GM19238 (cell line): ENCODE results near the gene MYT1.

Experiments used
- DNase-seq: peaks from one replicate; pipeline ENCODE4 v3.0.0; 2011; ENCODE audit warnings: low spot score; ENCODE audit not compliant: insufficient read length

Gene MYT1

DNA sequence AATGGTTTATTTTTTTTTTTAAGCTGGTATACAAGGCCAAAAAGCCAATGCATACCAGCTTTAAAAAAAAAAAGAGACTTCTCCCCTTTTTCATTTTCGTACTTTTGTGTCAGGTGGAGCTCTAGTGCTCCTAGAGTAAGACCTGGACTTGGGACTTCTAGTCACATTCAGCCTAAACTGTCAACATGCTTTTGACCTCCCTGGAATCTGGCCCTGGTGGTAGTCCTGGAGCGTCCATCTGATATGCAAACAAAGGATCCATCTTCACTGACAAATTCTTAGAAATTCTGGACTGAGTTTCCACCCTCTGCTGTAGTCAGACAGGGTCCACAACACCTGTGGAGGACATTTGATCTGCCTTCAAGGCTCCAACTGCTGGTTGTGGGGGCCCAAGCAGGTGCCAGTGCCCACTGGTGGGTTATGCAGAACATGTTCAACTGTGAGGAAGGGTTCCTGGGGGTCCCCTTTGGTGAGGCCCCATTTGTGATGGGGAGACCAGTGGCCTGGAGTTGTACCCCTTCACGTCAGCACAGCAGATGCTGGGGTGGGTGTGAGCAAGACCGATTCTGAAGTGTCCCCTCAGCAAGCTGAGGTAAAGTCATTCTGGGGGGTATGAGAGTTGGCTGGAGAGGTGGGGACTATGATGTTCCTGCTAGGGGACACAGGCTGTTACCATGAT is 78.7 kb downstream of the MYT1 start:
- no peak for DNase-seq

GRCh38 chr20:64244281-64244805 is 80.1 kb downstream of the MYT1 start:
- DNase-seq: no peak

DNA sequence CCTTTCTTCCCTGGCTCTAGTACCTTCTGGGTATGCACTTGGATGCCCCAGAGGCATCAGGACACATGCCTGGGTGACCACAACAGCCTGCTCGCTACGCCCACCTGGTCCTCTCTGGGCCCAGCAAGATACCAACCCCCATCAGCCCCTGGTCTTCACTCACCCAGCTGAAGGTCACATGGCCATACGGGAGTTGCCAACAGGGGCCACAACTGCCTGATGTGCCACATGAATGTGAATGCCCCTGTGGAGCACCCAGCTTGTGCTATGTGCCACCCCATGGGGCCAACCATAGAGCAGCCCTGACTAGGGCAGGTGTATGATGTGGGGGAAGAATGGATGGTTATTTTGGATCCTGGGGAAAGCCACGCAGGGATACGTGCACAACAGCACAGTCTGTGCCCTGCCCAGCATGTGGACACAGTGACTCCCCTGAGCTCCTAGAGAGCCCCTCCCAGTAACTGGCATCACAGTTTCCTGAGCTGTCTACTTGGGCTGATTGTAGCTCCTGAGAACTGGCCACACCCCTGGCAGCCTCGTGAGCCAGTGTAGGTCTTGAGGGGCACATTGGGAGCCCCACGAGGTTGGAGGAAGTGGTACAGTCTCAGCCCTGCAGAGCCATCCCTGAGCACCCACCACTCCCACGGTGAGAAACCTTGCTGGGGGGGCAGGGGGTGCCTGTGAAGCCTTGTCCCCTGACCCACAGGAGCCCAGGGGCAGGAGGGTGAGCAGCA is 80.8 kb downstream of the MYT1 start:
- DNase-seq: no peak

- no peak for DNase-seq
Observed at GRCh38 chr20:64245746-64246595, 81.7 kb downstream of the MYT1 start.

DNA sequence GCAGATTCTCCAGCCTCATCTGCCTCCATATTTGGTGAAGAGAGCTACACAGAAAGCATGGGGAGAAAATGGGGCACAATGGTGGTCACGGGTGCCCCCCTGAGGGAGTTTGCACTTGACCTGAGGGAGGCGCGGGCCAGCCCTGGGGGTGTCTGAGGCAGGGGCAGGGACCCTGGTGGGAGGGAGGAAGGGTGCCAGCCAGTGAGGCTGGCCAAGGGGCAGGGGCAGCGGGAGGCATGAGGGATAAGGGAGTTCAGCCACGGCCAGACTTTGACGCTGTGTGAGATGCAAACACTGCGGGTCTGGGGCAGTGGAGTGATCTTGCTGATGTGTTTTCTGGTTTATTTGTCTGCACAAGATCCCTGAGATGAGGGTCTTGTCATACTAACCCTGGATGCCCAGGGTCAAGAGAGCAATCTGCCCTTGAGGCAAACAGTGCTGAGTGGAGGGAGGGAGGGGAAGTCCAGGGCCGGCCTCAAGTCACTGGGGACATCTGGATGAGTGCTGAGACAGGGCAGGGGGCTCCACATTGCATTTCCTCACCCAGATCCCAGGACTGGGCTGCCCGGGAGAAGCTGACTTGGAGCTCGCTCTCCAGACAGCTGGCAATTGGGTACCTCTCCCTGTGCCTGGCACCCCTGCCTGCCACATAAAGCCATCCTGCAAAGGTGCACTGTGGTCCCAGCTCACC is 82.5 kb downstream of the MYT1 start:
- DNase-seq: no peak

GRCh38 chr20:64247307-64247618 is 83.0 kb downstream of the MYT1 start:
- DNase-seq: no peak

- no peak for DNase-seq
Observed at GRCh38 chr20:64247970-64248841, 84.0 kb downstream of the MYT1 start.

GRCh38 chr20:64250027-64250426 is 85.8 kb downstream of the MYT1 start:
- no peak for DNase-seq

DNA sequence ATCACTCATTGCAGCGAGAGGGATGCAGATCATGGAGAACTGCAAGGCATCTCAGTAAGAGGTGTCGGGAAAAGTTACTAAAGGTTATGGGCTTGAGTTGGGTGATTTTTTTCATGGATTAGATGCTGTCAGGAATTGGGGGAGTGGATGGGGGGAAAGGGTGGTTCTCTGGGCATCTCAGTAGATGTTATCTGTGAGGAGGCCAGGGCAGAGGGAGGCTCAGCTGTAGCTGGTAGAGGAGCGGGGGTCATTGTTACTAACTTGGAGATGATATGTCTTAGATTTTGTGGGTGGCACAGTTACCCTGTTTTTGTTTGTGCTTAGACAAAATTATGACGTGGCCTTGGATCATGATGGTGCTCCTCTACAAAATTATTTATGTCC is 88.7 kb downstream of the MYT1 start:
- DNase-seq: no peak

DNA sequence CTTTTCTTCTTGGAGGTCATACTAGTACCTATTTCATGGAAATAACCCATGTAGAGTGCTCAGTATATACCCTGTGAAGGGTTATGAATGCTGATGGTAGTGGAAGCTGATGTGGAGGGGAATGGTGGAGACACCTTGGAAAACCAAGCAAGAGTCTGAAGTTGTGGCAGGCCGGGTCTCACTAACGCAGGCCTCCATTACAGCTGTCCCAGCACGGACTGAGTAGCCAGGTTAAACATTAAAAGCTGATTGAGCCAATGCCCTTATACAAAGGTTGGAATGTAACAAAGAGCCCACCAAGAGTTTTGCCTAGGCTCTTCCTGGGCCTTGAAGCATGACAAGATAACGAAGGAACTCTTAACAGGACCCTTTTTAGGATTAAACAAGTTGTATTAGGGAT is 89.2 kb downstream of the MYT1 start:
- DNase-seq: no peak

GRCh38 chr20:64254156-64254555 is 89.9 kb downstream of the MYT1 start:
- DNase-seq: no peak

DNA sequence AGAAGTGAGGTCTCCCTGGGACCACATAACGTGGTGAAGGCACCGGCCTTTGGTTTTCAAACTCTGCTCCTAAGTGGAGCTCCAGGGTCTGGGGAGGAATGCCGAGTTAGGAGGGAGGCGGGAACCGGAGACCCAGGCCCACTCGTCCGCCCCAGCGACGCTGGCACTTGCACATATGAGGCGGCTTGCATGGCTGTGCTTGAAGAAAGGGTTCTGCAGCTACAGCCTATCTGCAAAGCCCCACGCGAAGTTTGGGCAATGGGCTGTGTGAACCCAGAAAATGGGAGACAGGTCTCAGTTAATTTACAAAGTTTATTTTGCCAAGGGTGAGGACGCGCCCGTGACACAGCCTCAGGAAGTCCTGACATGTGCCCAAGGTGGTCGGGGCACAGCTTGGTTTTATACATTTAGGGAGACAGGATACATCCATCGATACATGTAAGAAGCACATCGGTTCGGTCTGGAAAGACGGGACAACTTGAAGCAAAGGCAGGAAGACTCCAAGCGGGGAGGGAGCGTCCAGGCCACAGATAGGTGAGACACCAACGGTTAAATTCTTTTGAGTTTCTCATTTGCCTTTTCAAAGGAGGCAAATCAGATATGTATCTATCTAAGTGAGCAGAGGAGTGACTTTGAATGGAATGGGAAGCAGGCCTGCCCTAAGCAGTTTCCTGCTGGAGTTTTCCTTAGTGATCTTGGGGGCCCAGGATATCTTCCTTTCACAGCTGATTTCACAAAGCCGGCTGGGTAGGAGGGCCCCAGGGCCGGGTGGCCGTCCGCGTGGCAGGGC is 90.5 kb downstream of the MYT1 start:
- no peak for DNase-seq

DNA sequence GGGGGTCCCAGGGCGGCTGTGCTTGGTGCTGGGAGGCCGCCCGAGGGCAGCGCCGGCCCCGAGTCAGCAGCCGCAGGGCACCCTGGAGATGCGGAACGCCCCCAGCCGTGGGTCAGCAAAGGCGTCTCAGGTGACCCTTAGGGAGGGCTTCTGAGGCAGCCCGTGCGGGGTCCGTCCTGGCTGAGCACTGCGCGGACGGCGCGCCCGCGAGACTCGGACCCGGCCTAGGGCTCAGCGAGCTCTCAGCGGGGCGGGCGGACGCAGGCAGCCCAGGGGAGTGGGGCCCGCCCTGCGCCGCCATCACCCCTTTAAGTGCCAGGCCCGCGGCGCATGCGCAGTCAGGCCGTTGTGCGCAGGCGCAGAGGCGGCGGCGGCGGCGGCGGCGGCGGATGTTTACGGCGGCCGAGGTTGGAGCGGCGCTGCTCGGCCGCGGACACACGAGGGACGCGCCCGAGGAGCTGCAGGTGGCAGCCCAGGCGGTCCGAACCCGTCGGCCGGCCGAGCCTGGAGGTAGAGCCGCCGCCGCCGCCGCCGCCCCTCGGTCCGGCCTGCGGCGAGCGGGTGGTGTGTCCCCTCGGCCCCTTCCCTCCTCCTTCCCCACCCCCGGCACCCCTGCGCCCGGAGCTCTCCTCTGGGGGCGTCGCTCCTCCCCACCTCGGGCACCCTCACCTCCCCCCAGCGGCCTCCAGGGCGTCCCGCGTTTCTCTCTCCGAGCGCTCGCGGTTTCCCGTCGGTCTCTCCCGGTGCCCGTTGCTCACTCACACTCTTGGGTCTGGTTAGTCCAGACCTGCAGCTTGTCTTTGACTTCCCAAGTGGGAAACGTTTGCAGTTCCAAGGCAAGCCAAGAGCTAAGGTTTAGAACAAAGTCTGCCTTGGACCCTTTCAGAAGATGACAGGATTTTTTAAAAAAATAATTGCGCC is 91.4 kb downstream of the MYT1 start, which contains the start of gene PCMTD2:
Gene PCMTD2, plus strand, starts transcription at position 388 of the 921 bp plus-strand sequence. CDS start 4,218 bp downstream, outside the sequence.
- peak; percentile 96 for DNase-seq

- no peak for DNase-seq
Observed at GRCh38 chr20:64256282-64256935, 92.2 kb downstream of the MYT1 start.

DNA sequence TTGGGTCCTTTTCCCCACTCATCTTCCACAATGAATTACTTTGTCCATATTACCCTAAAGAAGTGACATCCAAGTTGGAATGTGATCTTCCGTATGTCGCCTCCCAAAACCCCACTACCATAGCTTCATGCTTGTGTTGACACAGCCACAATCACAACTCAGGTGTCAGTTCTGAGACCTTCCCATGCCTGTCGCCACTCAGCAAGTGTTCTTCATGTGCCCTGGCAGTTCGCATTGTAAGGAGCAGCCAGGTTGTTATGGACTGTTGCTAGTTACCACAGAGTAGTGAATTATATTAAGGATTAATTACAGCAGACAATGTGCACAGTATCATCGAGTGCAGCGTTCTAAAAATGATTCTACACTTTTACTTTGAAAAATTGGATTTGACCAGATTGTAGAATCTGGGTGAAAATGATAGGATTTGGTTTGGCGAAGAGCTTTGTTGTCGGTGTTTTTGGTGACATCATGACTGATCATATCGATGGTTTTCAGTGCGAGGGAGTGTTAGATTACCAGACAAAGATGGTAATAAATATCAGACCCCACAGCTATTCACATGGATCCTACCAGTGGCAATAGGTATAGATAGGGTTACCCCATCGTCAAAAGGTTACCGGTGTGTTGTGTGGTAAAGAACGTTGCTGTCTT is 93.0 kb downstream of the MYT1 start:
- no peak for DNase-seq

DNA sequence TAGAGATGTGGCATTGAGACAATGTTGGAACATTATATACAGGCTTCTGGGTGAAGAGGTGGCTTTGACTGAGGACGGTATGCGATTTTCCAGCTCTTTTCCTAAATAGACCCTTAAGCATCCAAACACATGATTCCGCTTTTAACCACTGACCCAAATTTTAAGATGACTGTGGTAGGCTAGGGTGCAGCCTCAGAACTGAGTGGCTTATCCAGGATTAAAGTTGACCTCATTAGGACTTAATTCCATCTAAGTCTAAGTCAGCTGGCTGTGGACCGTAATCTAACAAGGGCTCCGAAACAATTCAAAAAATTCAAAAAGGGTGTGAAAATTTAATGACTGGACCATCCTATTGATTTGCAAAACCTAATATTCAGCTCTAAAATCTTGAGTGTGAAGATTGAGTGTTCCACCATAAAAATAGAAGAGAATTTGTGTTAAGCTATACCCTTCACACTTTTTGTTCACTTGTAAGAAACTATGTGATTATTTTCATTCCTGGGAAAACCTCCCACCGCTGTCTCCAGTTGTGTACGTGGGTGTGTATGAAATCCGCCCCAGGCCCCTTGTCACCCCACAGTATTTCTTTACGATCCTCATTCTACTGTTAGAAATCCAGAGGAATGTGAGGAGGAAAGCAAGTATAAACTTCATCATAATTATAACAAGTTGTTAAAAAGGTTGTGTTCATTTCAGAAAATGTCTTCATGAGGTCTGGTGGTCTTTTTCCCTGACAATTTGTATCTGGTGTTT is 94.0 kb downstream of the MYT1 start:
- no peak for DNase-seq

DNA sequence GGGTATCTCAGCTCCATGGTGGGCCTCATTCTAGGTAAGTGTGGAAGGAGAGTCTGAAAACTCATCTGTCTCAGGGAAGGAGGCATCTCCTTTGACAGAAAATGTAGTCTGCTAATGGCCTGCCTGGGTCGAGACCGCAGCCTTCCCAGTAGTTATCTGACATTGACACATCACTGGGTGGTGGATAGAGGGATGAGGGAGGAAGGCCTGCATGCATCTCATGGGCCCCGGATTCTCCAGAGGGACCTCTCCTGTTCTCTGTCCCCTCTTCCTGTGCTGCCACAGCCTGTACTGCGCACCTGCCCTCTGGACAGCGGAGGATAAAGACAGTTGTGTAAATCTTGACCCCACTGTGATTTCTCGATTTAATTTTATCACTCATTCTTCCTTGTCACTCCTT is 96.0 kb downstream of the MYT1 start:
- no peak for DNase-seq
